T follicular helper cell (primary cell): ENCODE results near the gene ZC3H7B.
"Not testable (repeated sequence)": the region's sequence is repeated elsewhere in the genome, so short reads cannot be mapped to it uniquely, and the experiment has no call there.

ENCODE experiments used
- DNase-seq: peaks from one replicate; pipeline ENCODE4 v3.0.0-alpha.2; 2020; ENCODE audit warnings: low read depth

Gene ZC3H7B

DNA sequence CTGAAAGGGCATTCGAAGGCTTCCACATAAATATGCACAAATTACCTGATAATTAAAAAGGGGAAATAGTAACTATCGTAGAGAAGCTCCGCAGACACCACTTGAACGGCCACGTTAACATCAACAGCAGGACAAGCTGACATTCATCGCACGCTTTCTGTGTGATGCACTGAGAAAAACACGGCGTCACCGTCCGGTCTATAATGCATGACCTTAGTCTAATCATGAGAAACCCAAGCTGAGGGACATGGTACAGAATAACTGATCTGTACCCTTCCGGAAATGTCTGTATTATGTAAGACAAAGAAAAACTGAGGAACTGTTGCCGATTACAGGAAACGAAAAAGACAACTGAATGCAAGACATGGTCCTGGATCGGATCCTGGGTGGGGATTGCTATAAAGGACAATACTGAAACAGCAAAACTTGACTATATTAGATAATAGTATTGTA is 14.7 kb upstream of the ZC3H7B start:
- peak; percentile 32 for DNase-seq

DNA sequence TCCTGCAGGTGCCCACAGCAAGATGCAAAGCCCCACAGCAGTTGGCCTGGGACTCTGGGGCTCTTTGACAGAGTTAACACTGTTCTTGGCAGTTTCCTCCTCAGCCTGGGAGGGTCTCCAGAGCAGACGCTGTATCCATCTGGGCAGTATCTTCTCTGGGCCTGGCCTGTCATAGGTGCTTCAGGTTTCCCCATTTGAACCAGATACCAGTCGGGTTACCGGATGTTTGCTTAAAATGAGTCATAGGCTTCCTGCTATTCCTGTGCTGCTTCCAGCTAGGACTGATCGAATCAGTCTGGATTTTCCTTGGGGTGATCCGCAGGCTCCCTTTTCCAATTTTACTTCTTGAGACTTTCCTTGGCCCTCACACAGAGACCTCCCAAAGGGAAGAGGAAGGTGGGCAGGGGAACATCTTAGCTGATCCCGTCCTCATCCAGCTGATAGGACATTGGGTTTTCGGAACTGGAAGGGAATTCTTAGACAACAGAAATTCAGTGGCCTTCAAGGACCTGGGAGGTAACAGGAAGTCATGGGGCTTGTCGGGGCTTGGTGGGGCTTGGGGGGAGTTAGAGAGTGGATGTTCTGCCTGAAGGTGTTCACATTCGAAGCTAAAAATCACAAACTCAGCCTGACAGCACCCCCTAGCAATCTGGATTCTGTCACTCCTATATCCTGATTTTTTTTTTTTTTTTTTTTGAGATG is 12.9 kb upstream of the ZC3H7B start:
- DNase-seq: no peak

DNA sequence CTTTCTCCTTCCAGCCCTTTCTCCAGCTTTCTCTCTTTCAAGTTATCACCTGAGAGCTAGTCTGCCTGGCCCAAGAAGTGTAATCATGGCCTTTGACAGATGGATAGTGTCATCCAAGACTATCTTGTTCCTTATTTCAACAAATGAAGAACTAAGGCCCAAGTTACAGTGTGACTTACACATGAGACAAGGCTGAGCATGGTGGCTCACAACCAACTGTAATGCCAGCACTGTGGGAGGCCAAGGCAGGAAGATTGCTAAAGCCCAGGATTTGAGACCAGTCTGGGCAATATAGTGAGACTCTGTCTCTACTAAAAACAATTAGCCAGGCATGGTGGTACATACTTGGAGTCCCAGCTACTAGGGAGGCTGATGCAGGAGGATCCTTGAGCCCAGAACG is 11.7 kb upstream of the ZC3H7B start:
- no peak for DNase-seq

GRCh38 chr22:41290262-41291221 is 10.8 kb upstream of the ZC3H7B start:
- DNase-seq: no peak

DNA sequence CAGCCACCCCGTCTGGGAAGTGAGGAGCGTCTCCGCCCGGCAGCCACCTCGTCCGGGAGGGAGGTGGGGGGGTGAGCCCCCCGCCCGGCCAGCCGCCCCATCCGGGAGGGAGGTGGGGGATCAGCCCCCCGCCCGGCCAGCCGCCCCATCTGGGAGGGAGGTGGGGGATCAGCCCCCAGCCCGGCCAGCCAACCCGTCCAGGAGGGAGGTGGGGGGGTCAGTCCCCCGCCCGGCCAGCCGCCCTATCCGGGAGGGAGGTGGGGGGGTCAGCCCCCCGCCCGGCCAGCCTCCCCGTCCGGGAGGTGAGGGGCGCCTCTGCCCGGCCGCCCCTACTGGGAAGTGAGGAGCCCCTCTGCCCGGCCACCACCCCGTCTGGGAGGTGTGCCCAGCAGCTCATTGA is 6.5 kb upstream of the ZC3H7B start:
- DNase-seq: not testable (repeated sequence)

DNA sequence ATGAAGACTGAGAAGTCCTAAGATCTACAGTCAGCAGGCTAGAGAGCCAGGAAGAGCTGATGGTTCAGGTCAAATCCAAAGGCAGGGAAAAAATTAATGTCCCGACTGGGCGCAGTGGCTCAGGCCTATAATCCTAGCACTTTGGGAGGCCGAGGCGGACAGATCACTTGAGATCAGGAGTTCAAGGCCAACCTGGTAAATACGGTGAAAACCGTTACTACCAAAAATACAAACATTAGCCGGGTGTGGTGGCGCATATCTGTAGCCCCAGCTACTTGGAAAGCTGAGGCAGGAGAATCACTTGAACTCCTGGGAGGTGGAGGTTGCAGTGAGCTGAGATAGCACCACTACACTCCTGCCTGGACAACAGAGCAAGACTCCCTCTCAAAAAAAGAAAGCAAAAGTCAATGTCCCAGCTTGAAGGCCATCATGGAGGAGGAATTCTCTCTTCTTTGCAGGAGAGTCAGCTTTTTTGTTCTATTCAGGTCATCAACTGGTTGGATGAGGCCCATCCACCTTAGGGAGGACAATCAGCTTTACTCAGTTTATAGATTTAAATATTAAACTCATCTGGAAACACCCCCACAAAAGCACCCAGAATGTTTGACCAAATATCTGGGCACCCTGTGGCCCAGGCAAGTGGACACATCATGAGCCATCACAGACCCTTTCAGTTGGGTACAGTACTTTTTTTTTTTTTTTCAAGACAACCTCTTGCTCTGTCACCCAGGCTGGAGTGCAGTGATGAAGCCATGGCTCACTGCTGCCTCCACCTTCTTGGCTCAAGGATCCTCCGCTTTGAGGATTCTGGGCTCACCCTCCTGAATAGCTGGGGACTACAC is 4.3 kb upstream of the ZC3H7B start:
- no peak for DNase-seq

- no peak for DNase-seq
Measured at GRCh38 chr22:41300661-41301060, 664 bp upstream of the ZC3H7B start.

DNA sequence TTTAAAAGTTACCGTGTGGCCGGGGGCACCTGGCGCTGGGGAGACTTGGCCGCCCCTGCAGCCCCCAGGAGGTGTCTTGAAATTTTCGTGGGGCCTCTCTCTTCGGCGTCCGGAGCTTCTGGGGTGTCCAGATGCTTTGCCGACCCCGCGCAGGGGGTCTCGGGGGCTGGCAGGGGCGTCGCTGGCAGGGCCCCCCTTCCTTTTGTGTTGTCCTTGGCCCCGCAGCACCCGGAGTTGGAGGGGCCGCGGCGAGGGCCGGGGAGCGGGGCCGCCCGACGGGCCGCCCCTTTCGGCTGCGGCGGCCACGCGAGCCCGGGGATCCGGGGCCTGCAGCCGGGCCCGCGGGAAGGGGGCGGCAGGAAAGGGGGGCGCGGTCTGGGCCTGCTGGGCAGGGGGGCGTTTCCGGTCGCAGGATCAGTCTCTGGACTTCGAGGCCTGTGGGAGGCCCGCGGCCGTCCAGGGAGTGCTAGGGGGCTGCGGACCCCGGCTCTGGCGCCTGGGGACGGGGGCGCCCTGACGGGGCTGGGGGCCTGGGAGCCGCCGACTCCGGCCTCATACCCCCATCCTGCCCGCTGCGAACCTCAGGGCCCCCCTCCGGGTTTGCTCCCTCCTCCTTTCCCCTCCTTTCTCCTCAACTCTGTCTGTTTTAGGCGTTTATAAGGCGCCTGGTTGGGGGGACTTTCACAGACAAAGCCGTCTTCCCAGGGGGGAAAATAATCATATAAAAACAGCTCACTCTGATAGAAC is 869 bp downstream of the ZC3H7B start:
- no peak for DNase-seq

DNA sequence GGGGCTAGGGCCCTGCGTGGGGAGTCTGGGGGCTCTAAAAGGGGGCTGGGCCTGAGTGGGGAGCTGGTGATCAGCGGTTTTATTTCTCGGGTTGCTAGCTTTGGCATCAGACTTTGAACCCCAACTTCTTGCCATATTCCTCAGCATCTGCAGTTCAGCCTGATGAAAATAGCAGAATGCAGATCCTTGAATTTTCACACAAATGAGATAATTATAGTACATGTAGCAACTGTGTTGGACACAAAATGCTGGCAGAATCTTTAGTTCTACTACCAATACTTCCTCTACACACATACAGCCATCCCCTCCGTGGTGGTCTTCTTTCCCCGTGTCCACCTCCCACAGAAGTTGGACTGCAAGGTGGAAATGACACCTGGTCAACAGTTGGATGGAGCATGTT is 1.5 kb downstream of the ZC3H7B start:
- DNase-seq: no peak

DNA sequence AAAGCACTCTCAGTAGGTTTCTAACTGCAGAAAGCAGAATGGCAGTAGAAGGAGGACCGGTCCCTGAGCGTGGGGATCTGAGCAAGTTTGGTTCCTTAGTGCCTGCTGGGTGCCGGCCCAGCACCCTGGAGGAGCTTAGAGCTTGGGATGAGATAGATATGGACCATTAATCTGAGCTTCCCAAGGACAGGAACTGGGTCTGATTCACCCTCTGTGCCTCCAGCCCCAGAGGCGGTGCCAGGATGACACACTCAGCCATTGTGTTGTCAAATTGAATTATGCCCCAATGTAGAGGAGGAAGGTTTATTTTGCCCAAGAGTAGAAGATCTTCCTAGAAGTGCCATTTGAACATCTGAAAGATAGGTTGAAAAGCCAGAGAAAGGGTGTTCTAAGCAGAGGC is 4.3 kb downstream of the ZC3H7B start:
- DNase-seq: no peak

DNA sequence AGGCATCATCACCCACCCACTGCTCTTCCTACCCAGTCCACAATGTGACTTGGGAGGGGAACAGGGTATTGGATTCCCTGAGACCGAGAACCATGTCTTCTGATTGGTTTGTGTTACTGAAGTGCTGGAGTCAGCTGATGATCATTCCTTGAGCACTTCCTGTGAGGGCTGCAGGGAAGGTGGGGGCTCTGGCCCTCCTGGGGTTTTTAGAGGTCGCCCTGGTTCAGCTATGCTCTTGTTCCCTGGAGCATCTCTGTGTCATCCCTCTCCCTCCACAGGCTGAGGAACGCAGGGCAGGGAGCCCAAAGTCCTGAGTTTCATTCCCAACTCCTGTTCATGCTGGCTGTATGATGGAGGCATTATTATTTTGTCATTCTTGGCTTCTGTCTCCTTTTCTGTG is 6.7 kb downstream of the ZC3H7B start:
- DNase-seq: no peak

DNA sequence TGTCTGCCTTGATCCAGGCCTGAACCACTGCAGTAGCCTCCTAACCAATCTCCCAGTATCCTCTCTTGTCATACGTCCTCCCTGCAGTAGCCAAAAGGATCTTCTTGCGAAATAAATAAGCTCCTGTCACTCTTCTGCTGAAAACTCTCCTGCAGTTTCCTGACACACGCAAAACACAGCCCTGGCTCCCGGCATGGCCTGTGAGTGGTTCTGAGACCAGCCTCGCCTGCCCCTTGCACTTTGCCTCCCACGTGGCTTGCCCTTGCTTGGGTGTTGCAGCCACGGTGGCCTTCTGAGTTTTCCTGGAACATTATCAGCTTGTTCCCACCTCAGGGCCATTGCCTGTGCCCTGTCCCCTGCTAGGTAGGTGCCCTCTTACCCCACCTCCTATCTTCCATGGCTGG is 7.2 kb downstream of the ZC3H7B start:
- DNase-seq: no peak

DNA sequence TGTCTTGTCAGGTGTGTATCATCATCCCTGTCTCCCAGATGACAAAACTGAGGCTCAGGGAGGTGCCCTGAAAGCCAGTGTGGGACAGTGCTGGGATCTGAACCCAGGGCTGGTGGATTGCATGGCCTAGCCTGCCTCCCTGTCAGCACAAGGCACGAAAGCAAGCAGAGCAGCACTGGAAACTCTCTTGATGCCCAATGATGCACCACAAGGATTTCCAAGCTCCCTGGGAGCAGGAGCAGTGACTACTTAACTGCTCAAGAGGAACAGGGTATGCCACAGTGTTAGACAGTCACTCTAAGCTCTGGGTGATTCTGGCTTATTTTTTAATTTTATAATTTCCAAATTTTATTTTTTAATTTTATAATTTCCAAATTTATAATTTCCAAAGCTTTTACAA is 9.0 kb downstream of the ZC3H7B start:
- DNase-seq: no peak

- no peak for DNase-seq
Measured at GRCh38 chr22:41311487-41311886, 10.2 kb downstream of the ZC3H7B start.

DNA sequence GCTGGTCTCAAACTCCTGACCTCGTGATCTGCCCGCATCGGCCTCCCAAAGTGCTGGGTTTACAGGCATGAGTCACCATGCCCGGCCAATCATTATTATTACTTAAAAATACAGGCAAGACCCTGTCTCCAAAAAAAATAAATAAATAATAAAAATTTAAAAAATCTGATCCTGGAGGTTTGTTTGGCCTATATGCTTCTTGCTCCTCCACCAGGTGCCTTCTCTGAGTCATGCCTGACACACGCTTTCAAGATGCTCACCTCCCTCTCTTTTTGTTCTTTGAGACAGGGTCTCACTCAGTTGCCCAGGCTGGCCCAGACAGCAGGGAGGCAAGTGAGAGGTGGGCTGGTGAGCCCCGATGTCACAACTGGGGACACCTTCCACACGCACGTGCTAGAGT is 13.5 kb downstream of the ZC3H7B start:
- no peak for DNase-seq

- no peak for DNase-seq
Measured at GRCh38 chr22:41315586-41315985, 14.3 kb downstream of the ZC3H7B start.

DNA sequence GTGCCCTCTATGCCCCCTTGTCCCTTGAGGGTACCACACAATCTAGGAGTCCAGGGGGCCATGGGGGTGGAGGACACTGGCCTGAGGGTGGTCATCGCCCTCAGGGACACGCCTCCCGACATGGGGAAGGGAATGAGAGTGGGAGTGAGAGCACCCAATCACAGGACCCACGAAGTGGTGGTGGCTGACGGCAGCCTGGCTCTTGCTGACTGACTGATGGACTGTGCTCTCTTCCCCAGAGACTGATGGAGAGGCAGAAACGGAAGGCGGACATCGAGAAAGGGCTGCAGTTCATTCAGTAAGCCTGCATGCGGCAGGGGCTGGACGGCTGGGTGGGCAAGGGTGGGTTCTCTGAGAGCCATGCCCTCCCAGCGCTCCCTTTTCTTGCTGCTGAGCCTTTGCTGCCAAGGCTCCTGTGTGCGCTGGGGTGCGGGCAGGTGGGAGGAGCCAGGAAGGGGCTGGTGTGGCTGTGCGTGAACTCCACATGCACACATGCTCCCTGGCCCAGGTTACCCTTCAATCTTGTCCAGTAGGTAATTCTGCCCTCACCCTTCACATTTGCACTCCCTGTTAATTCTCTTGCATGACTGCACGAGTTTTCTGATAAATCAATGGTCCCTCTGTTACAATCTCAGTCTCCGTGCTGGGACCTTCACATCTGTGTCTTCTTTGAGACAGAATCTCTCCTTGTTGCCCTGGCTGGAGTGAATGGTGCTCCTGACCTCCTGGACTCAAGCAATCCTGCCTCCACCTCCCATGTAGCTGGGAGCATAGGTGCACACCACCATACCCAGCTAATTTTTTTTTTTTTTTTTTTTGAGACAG is 19.3 kb downstream of the ZC3H7B start:
- no peak for DNase-seq

GRCh38 chr22:41324821-41325528 is 23.6 kb downstream of the ZC3H7B start:
- no peak for DNase-seq

- DNase-seq: no peak
Measured at GRCh38 chr22:41327124-41327523, 25.8 kb downstream of the ZC3H7B start.

GRCh38 chr22:41330169-41330568 is 28.8 kb downstream of the ZC3H7B start:
- DNase-seq: no peak
